ENCODE data around the gene ANKRD27.

GRCh38 chr19:32595491-32595890 lies 79.5 kb downstream of the ANKRD27 start:
- no peak for TF ChIP-seq TAF1 (IDR thresholded peaks at IDR 0.05; ENCODE audit: borderline replicate concordance, low read depth, low read length)
- TF ChIP-seq, protein P1, sequence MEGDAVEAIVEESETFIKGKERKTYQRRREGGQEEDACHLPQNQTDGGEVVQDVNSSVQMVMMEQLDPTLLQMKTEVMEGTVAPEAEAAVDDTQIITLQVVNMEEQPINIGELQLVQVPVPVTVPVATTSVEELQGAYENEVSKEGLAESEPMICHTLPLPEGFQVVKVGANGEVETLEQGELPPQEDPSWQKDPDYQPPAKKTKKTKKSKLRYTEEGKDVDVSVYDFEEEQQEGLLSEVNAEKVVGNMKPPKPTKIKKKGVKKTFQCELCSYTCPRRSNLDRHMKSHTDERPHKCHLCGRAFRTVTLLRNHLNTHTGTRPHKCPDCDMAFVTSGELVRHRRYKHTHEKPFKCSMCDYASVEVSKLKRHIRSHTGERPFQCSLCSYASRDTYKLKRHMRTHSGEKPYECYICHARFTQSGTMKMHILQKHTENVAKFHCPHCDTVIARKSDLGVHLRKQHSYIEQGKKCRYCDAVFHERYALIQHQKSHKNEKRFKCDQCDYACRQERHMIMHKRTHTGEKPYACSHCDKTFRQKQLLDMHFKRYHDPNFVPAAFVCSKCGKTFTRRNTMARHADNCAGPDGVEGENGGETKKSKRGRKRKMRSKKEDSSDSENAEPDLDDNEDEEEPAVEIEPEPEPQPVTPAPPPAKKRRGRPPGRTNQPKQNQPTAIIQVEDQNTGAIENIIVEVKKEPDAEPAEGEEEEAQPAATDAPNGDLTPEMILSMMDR (IDR thresholded peaks at IDR 0.05) = no peak
- TF ChIP-seq FOXM1 (IDR thresholded peaks at IDR 0.05; ENCODE audit: low read depth) = no peak

Data from SK-N-SH (cell line).